Panc1 (cell line): ENCODE data around the gene TBC1D2B. TPM values are rescaled to one million over a fixed set of nuclear protein-coding genes. Genes with fewer than 3 reads are reported as not detected.
"Not testable (repeated sequence)": the region's sequence is repeated elsewhere in the genome, so short reads cannot be mapped to it uniquely, and the experiment has no call there.

Source experiments
- ATAC-seq: fragments of 200-7000 bp; cut with Tn5 transposase; 2 replicates; pipeline ENCODE4 v1.9.1; 2020; ENCODE audit warnings: mild to moderate bottlenecking, moderate library complexity
- BruUV-seq: library from RNA; stranded (reverse); fragments of 400-500 nt; replicated peaks from 2 replicates; lab custom pipeline; 2021; lab: Mats Ljungman, UMichigan
- CTCF ChIA-PET: fragments of 300-600 bp; sonication (Branson Sonifier 250); formaldehyde crosslinking; loops from one replicate; lab custom pipeline; 2022; ENCODE audit warnings: antibody characterized with exemption; lab: Charles Lee
- POLR2A ChIA-PET: fragments of 300-600 bp; sonication (Branson Sonifier 250); formaldehyde crosslinking; loops from one replicate; lab custom pipeline; 2022; ENCODE audit warnings: antibody characterized with exemption; lab: Charles Lee
- DNase-seq: peaks from one replicate; pipeline ENCODE4 v3.0.0-alpha.2; 2010; ENCODE audit warnings: low read depth, low spot score
- H3K27ac ChIP-seq: 2 replicates; pipeline ENCODE4 v1.5.1; 2011; ENCODE audit warnings: mild to moderate bottlenecking, low read length, inconsistent platforms
- H3K27me3 ChIP-seq: fragments of 200-500 bp; sonication (Bioruptor generic); 2 replicates; pipeline ENCODE4 v1.6.0; 2014; ENCODE audit warnings: low read length, inconsistent platforms; ENCODE audit not compliant: control insufficient read depth, insufficient read depth
- H3K36me3 ChIP-seq: fragments of 200-500 bp; sonication (Bioruptor generic); 2 replicates; pipeline ENCODE4 v1.5.1; 2014; ENCODE audit warnings: inconsistent platforms, mild to moderate bottlenecking, low read length, moderate library complexity; ENCODE audit not compliant: control insufficient read depth, insufficient read depth
- H3K4me1 ChIP-seq: 2 replicates; pipeline ENCODE4 v1.5.1; 2011; ENCODE audit warnings: inconsistent platforms, mild to moderate bottlenecking, low read length, moderate library complexity; ENCODE audit not compliant: control insufficient read depth, insufficient read depth
- H3K4me3 ChIP-seq, 2 experiments: 2 replicates each; pipeline ENCODE4 v1.5.1; 2011 to 2012; ENCODE audit warnings: low read depth in 2 of 2, low read length in 2 of 2, mild to moderate bottlenecking in 2 of 2, inconsistent platforms in 1 of 2, moderate library complexity in 1 of 2
- H3K9me3 ChIP-seq: fragments of 200-500 bp; sonication (Bioruptor generic); 2 replicates; pipeline ENCODE4 v1.5.1; 2014; ENCODE audit warnings: low read depth, mild to moderate bottlenecking, inconsistent platforms, low read length, moderate library complexity; ENCODE audit not compliant: control insufficient read depth, insufficient read depth
- CTCF ChIP-seq: fragments of 450-650 bp; IDR thresholded peaks from 2 replicates; pipeline ENCODE4 v1.5.1; 2017; ENCODE audit warnings: mild to moderate bottlenecking
- POLR2AphosphoS5 ChIP-seq: IDR thresholded peaks from 2 replicates; pipeline ENCODE4 v1.6.1; 2012; ENCODE audit warnings: mild to moderate bottlenecking, low read depth, low read length, moderate library complexity
- REST ChIP-seq, 2 experiments: IDR thresholded peaks; 2 replicates each; pipeline ENCODE4 v1.6.1; 2011 to 2012; ENCODE audit warnings: low read depth in 2 of 2, control low read depth in 1 of 2, low read length in 1 of 2, mild to moderate bottlenecking in 1 of 2, moderate library complexity in 1 of 2; ENCODE audit not compliant: insufficient read depth in 1 of 2
- SIN3A ChIP-seq: IDR thresholded peaks from 2 replicates; pipeline ENCODE4 v1.6.1; 2012; ENCODE audit warnings: low read depth, mild to moderate bottlenecking, low read length, moderate library complexity, borderline replicate concordance; ENCODE audit not compliant: insufficient read depth
- TCF7L2 ChIP-seq: IDR thresholded peaks from 2 replicates; pipeline ENCODE4 v1.6.1; 2011; ENCODE audit warnings: mild to moderate bottlenecking, low read depth, low read length, inconsistent platforms
- in situ Hi-C: cut with HindIII; loops from 2 replicates; pipeline ENCODE4 v1.10.0; 2016; ENCODE audit warnings: low sequenced_read_pairs, low pct_unique_long_range_greater_than_20kb
- intact Hi-C: fragments of 100-400 bp; cut with micrococcal nuclease; formaldehyde crosslinking; loops from one replicate; pipeline ENCODE4 v1.10.0; 2022; ENCODE audit not compliant: unreplicated experiment
- total RNA-seq: library from RNA; stranded (reverse); gene quantifications from one replicate; pipeline ENCODE4 v1.2.1, GENCODE V29; 2021; ENCODE audit not compliant: unreplicated experiment

TBC1D2B gene
- total RNA-seq, 1 experiment from 2014 or later: 59.3 TPM

- intact Hi-C loops: no loop called here
- DNase-seq: no peak
- Histone ChIP-seq H3K9me3 (no peaks in the 10 kb centered on the region), H3K27ac (no peak overlapping the region), H3K4me1 (0 out of 2 replicates have a peak, but pooled peaks cover 3% of the 10 kb centered on the region), H3K36me3 (no peaks in the 10 kb centered on the region), H3K4me3 (no peak overlapping the region), H3K27me3 (no peaks in the 10 kb centered on the region)
- in situ Hi-C loops: no loop called here
- no TSS peak for BruUV-seq
- ChIA-PET CTCF (no interaction called here), POLR2A (interaction anchor here (0.6 kb wide), 1 partner anchor 11 kb away, joined by 6 read pairs; no protein-coding TSS in a partner anchor)
- TF ChIP-seq TCF7L2: no peak
- no peak for TF ChIP-seq CTCF
- TF ChIP-seq POLR2AphosphoS5: no peak
- TF ChIP-seq REST (IDR thresholded peaks at IDR 0.05; ENCODE audit: insufficient read depth in 1 of 2, low read depth in 2 of 2, low read length in 1 of 2): no peak
- no peak for TF ChIP-seq SIN3A
- no peak for ATAC-seq
These were observed 97.4 kb downstream of the TBC1D2B start for GRCh38 chr15:77980098-77980497.

GRCh38 chr15:77979157-77979556 is 98.4 kb downstream of the TBC1D2B start:
- H3K27ac ChIP-seq, H3K27me3 ChIP-seq, CTCF ChIA-PET, H3K4me1 ChIP-seq, H3K4me3 ChIP-seq, in situ Hi-C loops, BruUV-seq, ATAC-seq, H3K36me3 ChIP-seq, intact Hi-C loops, POLR2A ChIA-PET, DNase-seq, H3K9me3 ChIP-seq: not testable (repeated sequence)

- H3K4me1 ChIP-seq, ATAC-seq, intact Hi-C loops, BruUV-seq, H3K27ac ChIP-seq, DNase-seq, H3K9me3 ChIP-seq, in situ Hi-C loops, CTCF ChIA-PET, H3K4me3 ChIP-seq, H3K27me3 ChIP-seq, H3K36me3 ChIP-seq, POLR2A ChIA-PET: not testable (repeated sequence)
These were observed 98.8 kb downstream of the TBC1D2B start for GRCh38 chr15:77978759-77979145.

- intact Hi-C loops, POLR2A ChIA-PET, H3K27ac ChIP-seq, DNase-seq, H3K36me3 ChIP-seq, H3K9me3 ChIP-seq, in situ Hi-C loops, H3K4me3 ChIP-seq, BruUV-seq, ATAC-seq, H3K4me1 ChIP-seq, H3K27me3 ChIP-seq: not testable (repeated sequence)
- CTCF ChIA-PET: interaction anchor here (0.6 kb wide), 1 partner anchor 796 kb away, joined by 3 read pairs; no protein-coding TSS in a partner anchor
These were observed 99.4 kb downstream of the TBC1D2B start for GRCh38 chr15:77977903-77978758.

GRCh38 chr15:77976760-77977525 is 100.6 kb downstream of the TBC1D2B start:
- ATAC-seq, intact Hi-C loops, CTCF ChIA-PET, H3K9me3 ChIP-seq, H3K4me3 ChIP-seq, H3K27me3 ChIP-seq, in situ Hi-C loops, H3K4me1 ChIP-seq, DNase-seq, H3K36me3 ChIP-seq, BruUV-seq, POLR2A ChIA-PET, H3K27ac ChIP-seq: not testable (repeated sequence)
